ENCODE data around the gene FGF8. TPM values are rescaled to one million over a fixed set of nuclear protein-coding genes. Genes with fewer than 3 reads are reported as not detected.

The FGF8 gene
- total and polyA plus RNA-seq, 2 of the 8 experiments (the other 6 are each of a cell fraction or from before 2014, with no cell fraction given): 1.1 to 3.9 TPM

DNA sequence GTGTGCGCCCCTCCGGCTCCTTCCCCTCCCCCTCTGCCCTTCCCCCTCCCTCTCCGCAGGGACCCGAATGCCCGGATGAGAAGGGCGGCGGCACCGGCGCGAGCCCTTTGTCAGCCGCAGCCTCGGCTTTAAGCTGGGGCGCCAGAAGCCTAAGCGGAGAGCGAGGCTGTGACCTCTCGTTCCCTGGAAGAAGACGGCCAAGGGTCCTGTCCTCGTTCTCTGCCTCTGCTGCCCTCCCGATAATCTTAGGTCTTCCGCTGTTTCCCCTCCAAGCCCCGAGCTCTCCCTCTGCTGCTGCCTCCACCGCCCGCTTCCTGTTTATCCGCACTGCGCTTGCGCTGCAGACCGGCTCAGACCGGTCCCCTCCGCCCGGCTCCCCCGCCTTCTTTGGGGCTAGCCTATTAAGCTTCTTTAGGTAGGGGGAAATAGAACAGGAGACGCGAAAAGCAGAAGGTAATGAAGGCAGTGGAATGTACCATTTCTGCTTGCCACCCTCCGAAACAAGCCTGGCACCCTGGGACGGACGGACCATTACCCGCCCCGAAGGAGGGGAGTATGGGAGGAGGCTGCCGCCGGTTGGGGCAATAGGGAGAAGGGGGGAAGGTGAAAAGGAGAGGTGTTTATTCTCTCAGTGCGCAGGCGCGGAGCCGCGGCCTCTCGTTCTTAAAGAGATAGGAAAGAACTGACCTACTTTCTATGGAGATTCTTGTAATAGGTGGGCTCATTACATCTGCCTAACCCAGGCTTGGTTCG lies 42.4 kb upstream of the FGF8 start, which contains the start of gene OGA:
Gene OGA, minus strand, starts transcription at position 326 of the 753 bp plus-strand sequence. CDS start 422 bp downstream, outside the sequence.
- Histone ChIP-seq H3K27ac (ENCODE audit: low read depth, low read length) (peak within 1 kb of the TSS; percentile 100), H3K9me3 (ENCODE audit: insufficient read depth in 2 of 2, low read depth in 1 of 2, low read length in 1 of 2) (no peaks in the 10 kb centered on the region), H2AFZ (ENCODE audit: low read length) (peak within 1 kb of the TSS; percentile 45), H3K4ac (replicated peaks; ENCODE audit: insufficient read length, low read depth, low read length) (peak within 1 kb of the TSS; percentile 17), H3K56ac (replicated peaks; ENCODE audit: insufficient read length, low read depth, low read length) (peak within 1 kb of the TSS; percentile 89), H4K91ac (replicated peaks; ENCODE audit: insufficient read length, low read length) (peak within 1 kb of the TSS; percentile 99), H3K23ac (ENCODE audit: insufficient read length) (no peak within 1 kb of the TSS), H3K27me3 (replicated peaks in 1 of 4; ENCODE audit: control insufficient read depth in 3 of 4, extremely low read depth in 1 of 4, insufficient read depth in 3 of 4, low read length in 3 of 4) (no peaks in the 10 kb centered on the region), H3K23me2 (ENCODE audit: low read depth, low read length) (peaks cover 14% of the 10 kb centered on the region), H2BK15ac (ENCODE audit: low read length) (0 out of 2 replicates have a peak within 1 kb of the TSS, but pooled peaks have one; percentile 97), H3K18ac (ENCODE audit: extremely low read depth, low read length) (peak within 1 kb of the TSS; percentile 98), H2BK20ac (ENCODE audit: low read length) (no peak within 1 kb of the TSS), H3K79me2 (ENCODE audit: control insufficient read depth in 1 of 2, insufficient read depth in 2 of 2, low read length in 2 of 2) (peaks cover 39 to 52% of the 10 kb centered on the region in 2 experiments), H4K20me1 (replicated peaks in 1 of 2; ENCODE audit: control insufficient read depth in 1 of 2, insufficient read depth in 2 of 2, low read length in 2 of 2) (peaks cover 24 to 25% of the 10 kb centered on the region in 2 experiments), H2BK5ac (ENCODE audit: low read depth, low read length) (peak within 1 kb of the TSS; percentile 100), H3K4me3 (ENCODE audit: extremely low read depth in 1 of 4, insufficient read depth in 2 of 4, low read depth in 3 of 4, low read length in 4 of 4) (peak within 1 kb of the TSS; percentile 77 to 98 (median 90)), H3K14ac (ENCODE audit: insufficient read length) (peak within 1 kb of the TSS; percentile 56), H3K4me2 (ENCODE audit: insufficient read depth in 1 of 2, low read depth in 2 of 2, low read length in 2 of 2) (peak within 1 kb of the TSS; percentile 90 to 93), H2AK5ac (ENCODE audit: low read depth, low read length) (no peak within 1 kb of the TSS; the same call in none of the 2 replicates), H2BK12ac (ENCODE audit: low read depth, low read length) (peak within 1 kb of the TSS; percentile 91), H3K4me1 (replicated peaks in 1 of 4; ENCODE audit: control insufficient read depth in 3 of 4, insufficient read depth in 4 of 4, low read length in 3 of 4) (peaks cover 0 to 5% (median 0%) of the 10 kb centered on the region in 4 experiments; a peak in 3 of 7 replicates), H3K79me1 (ENCODE audit: low read depth, low read length) (peaks cover 7% of the 10 kb centered on the region), H3K9ac (replicated peaks in 1 of 4; ENCODE audit: extremely low read depth in 1 of 4, low read depth in 3 of 4, low read length in 3 of 4) (peak within 1 kb of the TSS; percentile 100), H4K5ac (ENCODE audit: insufficient read length, low read depth, low read length) (peak within 1 kb of the TSS; percentile 95), H2BK120ac (replicated peaks; ENCODE audit: low read depth, low read length) (peak within 1 kb of the TSS; percentile 27), H3K36me3 (ENCODE audit: control insufficient read depth in 2 of 4, insufficient read depth in 4 of 4, low read length in 3 of 4) (peaks cover 0 to 2% (median 0%) of the 10 kb centered on the region in 4 experiments; a peak in 1 of 8 replicates), H4K8ac (ENCODE audit: extremely low read depth, insufficient read depth, low read length) (peak within 1 kb of the TSS; percentile 100; the same call in 1 of the 2 replicates)
- peak; percentile 91 for FAIRE-seq
- 2% methylated on average over 33 of the region's 47 CpGs; no CpG with 5 or more reads in 1 of the 2 experiments for WGBS, 2 experiments (ENCODE audit: extremely low coverage in 1 of 2, insufficient coverage in 1 of 2, insufficient read length in 1 of 2, insufficient replicate concordance in 2 of 2, low coverage in 1 of 2, low lambda C conversion rate in 2 of 2, missing lambda C conversion rate in 1 of 2)
- DNase-seq (ENCODE audit: low read depth in 1 of 2, low spot score in 2 of 2): peak; percentile 95 to 99
- ChIA-PET CTCF (ENCODE audit: partially characterized antibody) (interaction anchor here (0.9 to 7.0 kb wide), 9 partner anchors 14 to 253 kb away, joined by 3 to 46 read pairs (median 5); partner anchors contain the start of gene KCNIP2), POLR2A (ENCODE audit: partially characterized antibody) (interaction anchor here (0.7 to 6.0 kb wide), 43 partner anchors 10 to 317 kb away, joined by 3 to 100 read pairs (median 5); partner anchors contain the start of genes ARMH3, FBXW4, HPS6 and KCNIP2)
- TF ChIP-seq EP300 (IDR thresholded peaks at IDR 0.05; ENCODE audit: borderline replicate concordance in 1 of 2, low read depth in 2 of 2, low read length in 2 of 2) (peak in 1 of 2 experiments; percentile 100; a peak in 2 of 3 replicates), NRF1 (IDR thresholded peaks at IDR 0.05; ENCODE audit: low read depth, low read length) (peak; percentile 72), JUN (IDR thresholded peaks at IDR 0.05; ENCODE audit: low read depth, low read length) (peak; percentile 84), RFX5 (IDR thresholded peaks at IDR 0.05; ENCODE audit: borderline replicate concordance, low read depth, low read length) (no peak), YY1 (IDR thresholded peaks at IDR 0.05; ENCODE audit: low read depth, low read length) (no peak), SP4 (IDR thresholded peaks at IDR 0.05; ENCODE audit: low read length) (no peak; the same call in none of the 2 replicates), SIRT6 (IDR thresholded peaks at IDR 0.05; ENCODE audit: low read length) (no peak), GTF2F1 (IDR thresholded peaks at IDR 0.05; ENCODE audit: borderline replicate concordance, low read depth, low read length) (no peak), HDAC2 (IDR thresholded peaks at IDR 0.05; ENCODE audit: borderline replicate concordance in 1 of 2, low read depth in 2 of 2, low read length in 2 of 2) (no peak; a peak in 1 of 4 replicates), EGR1 (IDR thresholded peaks at IDR 0.05; ENCODE audit: borderline replicate concordance, low read depth, low read length) (peak; percentile 87), TBP (IDR thresholded peaks at IDR 0.05; ENCODE audit: low read depth, low read length) (peak; percentile 97)

Measured in H1 (cell line).